HG03432 (cell line): ENCODE measurements around the gene YY2.
"Not testable (repeated sequence)": the region's sequence is repeated elsewhere in the genome, so short reads cannot be mapped to it uniquely, and the experiment has no call there.

ENCODE experiments used
- ATAC-seq: cut with Tn5 transposase; IDR thresholded peaks from one replicate; pipeline ENCODE4 v1.9.1; 2021; ENCODE audit warnings: mild to moderate bottlenecking, moderate library complexity; ENCODE audit not compliant: unreplicated experiment

YY2 gene

DNA sequence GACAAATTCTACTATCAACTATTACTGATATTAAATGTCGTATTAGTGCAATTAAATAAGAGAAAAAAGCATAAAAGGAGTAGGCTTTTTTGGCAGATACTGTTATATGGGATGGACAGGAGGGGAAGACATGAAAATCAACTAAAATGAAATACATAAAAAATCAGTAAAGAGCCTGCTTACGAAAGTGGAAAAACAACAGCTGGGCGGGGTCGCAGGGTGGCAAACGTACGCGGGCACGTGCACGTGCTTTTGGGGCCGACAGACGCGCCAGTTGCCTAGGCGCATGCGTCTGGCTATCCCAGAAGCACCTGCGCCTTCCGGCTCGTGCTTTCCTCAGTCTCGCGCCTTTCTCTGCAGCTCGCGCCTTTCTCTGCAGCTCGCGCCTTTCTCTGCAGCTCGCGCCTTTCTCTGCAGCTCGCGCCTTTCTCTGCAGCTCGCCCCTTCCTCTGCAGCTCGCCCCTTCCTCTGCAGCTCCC, at the start of gene YY2:
Gene YY2, plus strand, starts transcription at position 51 of the 479 bp plus-strand sequence. CDS start 498 bp downstream, outside the sequence.
- ATAC-seq: no peak

DNA sequence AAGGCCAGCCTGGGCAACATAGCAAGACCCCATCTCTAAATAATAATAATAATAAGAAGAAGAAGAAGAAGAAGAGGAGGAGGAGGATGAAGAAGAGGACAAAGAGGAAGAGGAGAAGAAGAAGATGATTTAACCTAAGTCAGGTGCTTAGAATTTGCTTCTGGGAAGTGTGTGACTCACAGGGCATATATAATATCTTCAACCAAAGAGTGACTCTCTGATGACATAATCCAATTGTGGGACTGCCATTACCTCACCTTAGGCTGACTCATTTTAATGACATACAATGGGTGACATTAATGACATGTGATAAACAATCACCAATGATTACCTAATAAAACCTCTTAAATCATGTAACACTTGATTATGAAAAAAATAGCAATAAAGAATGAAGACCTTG, 49.1 kb upstream of the YY2 start:
- ATAC-seq: no peak

DNA sequence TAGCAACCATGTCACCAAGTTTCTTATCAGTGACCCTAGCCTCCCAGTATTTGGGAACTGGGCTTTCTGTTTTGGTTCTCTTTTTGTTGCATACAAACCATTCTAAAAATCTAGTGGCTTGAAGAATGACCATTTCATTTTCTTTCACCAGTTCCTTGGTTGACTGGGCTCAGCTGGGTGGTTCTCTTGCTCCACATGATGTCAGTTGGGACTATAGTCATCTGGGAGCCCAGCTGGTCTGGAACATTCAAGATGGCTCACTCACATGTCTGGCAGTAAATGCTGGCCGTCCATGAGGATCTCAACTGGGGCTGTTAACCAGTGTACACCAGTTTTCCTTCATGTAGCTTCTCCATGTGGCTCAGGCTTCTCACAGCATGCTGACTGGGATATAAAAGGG, 44.0 kb upstream of the YY2 start:
- no peak for ATAC-seq

DNA sequence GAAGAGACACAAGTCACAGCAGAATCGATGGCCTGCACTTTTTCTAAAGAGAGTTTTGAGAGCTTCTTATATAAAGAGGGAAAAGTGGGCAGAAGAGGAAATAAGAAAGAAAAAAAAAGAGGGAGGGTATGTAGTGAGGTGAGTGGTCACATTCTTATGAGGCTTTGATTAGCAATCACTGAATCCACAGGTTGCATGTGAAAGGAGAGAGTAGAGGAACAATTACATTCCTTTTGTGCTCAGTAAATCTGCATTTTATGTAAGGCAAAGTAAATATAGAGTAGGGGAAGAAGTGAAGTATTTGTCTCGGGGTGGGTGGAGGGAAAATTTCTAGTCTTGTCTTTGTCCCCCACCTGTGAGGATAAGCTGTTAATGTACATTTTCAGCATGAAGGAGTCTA, 43.2 kb upstream of the YY2 start:
- ATAC-seq: no peak

DNA sequence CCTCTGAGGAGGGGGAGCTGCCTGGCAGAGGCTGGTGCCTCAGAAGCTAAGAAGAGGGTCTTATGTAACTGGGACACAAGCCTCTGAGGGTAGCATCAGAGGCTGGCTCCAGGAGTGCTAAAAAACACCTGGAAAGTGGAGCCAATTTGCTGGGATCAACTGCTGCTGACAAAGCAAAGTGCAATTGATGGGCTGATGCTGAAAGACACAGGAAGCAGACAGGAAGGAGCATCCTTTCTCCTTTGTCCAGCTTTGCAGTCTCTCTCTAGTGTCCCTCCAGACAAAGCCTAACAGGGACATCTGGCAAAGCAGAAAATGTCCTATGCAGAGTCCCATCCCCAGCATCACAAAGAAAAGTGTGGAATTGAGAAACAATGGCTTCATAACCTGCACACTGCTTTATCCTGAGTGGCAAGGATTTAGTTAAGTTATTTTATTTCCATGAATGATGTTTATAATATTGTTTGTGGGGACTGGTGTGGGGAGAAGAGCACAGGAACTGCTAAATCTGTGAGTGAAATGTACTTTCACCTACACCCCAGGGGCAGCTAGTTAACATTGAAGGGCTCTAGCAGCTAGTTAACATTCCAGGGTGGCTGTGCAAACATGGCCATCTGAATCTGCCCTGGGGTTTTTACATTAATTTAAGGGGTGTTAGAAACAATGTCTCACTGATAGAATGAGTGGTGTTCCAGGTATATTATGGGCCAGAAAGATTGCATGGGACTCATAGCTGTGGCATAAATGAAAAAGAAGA, 42.0 kb upstream of the YY2 start:
- ATAC-seq: no peak

DNA sequence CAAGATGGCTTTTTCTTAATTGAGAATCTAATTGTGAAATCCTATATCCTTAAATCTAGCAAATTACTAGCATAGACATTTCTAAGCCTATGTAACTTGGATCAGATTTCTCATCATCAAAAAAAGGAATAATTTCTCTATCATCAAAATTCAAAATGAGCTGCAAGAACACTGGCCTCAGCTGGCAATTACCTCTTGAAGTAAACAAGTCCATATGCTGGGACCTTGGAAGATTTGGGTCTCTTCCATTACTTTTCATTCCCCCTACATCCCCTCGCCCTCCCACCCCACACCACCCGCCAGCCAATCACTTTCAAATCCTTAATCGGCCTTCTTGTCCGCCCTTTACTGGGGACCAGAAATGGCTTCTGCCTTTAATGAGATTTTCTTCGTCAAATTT, 39.7 kb upstream of the YY2 start:
- ATAC-seq: no peak

DNA sequence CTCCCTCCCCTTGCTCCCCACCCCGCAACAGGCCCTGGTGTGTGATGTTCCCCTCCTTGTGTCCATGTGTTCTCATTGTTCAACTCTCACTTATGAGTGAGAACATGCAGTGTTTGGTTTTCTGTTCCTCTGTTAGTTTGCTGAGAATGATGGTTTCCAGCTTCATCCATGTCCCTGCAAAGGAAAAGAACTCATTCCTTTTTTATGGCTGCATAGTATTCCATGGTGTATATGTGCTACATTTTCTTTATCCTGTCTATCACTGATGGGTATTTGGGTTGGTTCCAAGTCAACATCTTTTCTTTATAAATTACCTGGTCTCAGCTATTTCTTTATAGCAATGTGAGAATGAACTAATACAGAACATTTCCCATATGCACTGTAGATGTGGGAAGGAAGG, 35.6 kb upstream of the YY2 start:
- not testable (repeated sequence) for ATAC-seq

DNA sequence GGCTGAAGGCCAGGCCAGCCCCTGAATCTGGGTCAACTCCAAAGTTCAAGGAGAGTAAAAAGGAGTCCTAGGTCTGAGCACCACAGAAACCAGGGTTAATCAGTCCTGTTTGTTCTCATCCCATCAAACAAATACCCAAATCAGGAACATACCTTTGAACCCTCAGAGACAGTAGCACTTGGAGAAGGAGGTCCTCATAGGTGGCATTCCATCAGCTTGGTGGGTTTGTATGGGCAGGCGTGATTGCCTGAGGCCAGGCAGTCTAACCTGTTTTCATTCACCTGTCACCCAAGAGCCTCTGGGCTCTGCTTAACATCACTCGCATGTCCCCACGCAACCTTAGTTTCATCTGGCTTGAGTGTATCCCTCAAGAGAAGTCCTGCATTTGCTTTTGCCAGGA, 33.9 kb upstream of the YY2 start:
- no peak for ATAC-seq

DNA sequence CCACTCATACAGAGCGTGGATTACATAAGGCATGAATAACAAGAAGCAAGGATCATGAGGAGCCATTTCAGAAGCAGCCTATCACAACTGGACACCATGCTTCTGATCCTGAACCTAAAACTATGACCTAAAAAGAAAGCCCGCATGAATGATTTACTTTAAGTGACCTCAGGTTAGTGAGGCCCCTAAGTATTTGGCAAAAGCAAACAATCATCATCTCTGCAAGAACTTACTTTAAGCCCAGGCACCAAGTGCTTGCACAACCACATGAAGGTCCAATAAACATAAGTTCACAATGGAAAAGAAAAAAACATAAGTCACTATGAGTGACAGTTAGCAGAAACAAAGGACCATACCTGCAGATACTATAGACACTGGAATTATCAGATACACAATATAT, 24.3 kb upstream of the YY2 start:
- ATAC-seq: no peak

DNA sequence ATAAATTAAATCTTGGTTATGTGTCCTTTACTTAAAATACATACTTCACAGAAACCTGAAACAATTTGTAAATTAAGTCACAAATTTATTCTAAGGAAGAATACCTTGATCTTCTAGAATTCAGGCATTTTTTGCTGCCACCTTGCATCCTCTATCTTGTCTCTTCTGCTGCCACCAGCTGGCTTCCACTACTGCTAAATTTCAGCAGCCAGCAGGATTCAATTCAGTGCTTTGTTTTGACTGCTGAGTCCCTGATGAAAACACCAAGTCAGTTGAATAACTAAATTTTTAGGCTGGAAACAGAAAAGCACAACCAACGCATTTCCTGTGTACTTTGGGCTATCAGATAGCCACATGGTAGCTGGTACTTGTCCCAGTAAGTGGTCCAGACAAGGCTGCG, 18.7 kb upstream of the YY2 start:
- no peak for ATAC-seq

DNA sequence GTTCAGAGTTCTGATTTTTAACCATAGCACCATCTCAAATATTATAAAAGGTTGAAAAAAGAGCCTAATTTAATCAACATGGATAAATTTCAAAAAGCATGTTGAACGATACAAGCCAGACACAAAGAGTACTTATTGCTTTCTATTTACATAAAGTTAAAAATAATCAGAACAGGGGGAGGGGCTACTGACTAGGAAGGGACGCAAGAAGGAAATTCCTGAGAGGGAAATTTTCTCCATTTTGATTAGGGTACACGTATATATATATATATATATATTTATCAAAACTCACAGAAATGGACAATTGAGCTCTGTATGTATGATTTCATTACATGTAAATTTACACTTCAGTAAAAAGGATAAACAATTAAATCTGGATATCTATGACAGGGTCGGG, 16.9 kb upstream of the YY2 start:
- ATAC-seq: peak; percentile 25

DNA sequence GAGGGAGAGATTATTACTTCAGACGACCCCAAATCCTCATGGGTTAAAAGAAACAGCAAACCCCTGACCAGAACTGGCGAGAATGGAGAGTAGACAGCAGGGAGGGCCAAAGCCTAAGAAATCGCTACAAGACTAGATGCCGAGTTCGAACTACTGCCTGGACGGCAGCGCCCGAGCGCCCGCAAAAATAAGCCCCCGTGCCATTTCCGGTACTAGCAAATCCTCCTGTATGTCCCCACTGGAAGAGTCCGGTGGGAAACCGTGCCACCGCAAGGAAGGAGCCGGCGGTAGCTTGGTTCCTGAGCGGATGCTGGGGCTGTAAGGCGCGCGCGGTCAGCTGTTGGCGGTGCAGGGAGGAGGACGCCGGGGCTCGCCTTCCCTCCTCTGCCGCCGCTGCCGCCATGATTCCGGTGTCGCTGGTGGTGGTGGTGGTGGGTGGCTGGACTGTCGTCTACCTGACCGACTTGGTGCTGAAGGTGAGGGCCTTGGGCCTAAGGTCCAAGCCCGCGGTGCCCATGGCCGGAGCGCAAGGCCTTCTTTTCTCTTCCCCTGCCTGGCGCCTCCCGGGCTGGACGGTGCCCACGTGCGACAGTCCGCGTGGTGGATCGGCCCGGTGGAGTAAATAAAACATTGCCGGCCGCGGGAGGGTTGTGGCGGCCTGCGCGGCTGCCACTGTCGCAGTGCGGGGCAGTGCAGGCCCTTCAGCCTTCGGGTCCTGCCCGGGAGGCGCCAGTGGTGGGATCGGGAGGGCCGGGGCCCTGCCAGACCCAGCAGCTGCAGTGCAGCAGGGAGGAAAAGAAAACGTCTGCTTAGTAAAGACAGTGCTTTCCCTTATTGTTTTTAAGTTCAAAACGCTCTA, 16.2 kb upstream of the YY2 start, which contains the start of gene MBTPS2:
Gene MBTPS2, plus strand, starts transcription at position 284 of the 859 bp plus-strand sequence. Its CDS starts 118 bp downstream, at position 402.
- ATAC-seq: peak; percentile 90

DNA sequence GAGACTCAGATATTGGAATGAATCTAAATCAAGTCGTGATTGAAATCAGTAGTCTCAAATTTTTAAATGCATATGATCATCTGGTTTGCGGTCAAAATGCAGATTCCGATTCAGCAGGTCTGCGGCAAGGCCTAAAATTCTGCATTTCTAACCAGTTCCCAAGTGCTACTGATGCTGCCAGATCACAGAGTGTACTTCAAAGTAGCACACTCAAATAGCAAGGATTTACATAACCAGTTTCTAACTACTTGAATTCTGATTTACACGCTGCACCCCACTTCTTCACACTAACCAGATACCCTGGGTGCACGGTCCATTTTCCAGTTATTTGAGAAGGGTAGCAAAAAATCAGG, 15.6 kb upstream of the YY2 start:
- ATAC-seq: peak; percentile 11

DNA sequence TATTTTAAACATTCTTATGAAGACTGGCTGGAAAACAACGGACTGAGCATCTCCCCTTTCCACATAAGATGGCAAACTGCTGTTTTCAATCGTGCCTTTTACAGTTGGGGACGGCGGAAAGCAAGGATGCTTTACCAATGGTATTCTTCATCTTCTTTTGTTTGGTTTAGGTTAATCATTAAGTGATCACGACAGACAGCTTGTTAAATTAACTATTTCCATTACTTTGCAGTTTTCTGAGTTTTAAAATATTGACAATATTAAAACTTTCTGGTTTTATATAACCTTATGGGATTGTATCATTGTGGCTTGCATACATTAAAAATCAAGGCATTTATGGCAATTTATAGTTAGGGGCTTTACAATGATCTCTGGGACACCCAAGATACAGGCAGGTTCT, 12.6 kb upstream of the YY2 start:
- no peak for ATAC-seq

DNA sequence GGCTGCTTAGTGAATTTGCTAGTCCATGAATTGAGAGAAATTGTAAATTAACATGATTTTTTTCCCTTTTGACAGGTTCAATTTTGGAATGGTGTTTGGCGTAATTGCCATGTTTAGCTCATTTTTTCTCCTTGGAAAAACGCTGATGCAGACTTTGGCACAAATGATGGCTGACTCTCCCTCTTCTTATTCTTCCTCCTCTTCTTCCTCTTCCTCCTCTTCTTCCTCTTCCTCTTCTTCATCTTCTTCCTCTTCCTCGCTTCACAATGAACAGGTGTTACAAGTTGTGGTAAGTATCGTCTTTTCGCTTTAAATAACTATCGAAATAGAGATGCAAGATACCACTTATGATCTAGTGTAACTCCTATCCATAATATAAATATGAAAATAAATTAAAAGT, 10.7 kb upstream of the YY2 start:
- no peak for ATAC-seq

DNA sequence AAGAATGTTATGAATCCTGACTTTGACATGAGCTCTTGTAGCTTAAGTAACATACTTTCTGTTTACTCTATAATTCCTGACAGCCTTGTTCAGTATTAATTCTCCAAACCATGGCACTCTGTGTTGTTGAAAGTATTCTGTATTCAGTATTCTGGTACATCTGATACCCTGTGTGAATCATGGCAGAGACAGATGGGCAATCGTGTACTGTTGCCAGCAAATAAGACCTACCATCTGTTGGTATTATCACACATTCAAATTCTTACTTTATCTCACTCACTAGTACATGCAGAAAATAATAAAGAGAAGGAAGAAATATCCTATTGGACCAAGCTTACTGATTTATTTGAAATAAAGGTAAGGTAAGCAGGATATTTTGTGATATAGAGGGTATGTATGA, 8.4 kb upstream of the YY2 start:
- no peak for ATAC-seq

DNA sequence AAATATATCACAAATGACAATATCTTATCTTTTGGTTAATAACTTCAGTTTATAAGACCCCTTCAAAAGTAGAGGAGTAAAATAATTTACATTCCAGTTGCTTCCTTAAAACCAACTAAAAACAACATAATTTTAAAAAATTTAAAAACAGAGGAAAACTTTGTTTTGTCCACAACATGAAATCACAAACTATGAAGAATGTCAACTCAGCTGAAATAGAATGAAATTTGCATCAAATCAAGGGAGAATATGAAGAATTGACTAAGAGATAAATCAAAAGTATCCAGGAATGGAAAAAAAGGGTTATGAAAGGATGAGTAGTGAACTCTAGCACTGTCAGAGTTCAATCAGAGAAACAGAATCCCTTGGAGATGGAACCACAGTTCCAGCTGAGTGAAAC, 2.2 kb upstream of the YY2 start:
- ATAC-seq: no peak

DNA sequence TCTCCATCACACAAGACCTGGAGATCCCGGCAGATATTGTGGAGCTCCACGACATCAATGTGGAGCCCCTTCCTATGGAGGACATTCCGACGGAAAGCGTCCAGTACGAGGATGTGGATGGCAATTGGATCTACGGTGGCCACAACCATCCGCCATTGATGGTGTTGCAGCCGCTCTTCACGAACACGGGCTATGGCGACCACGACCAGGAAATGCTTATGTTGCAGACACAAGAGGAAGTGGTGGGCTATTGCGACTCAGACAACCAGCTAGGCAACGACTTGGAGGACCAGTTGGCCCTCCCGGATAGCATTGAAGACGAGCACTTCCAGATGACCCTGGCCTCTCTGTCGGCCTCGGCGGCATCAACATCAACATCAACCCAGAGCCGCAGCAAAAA, 717 bp downstream of the YY2 start:
- ATAC-seq: no peak

DNA sequence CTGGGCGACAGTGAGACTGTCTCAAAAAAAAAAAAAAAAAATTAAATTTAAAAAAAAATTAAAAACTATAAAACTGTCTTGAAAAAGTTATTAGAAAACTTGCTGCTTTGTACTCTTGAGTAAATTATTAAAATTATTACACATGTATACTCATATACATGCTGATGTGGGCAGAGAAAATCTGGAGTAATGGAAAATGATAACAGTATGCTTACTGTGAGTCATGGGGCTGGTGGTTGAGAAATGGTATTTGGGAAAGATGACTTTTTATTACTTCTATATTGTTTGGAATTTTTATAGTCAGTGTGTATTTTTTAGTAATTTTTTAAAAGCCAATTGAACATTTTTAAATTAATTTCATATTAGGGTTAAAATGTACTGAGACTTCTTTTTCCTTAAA, 7.5 kb downstream of the YY2 start:
- ATAC-seq: no peak

DNA sequence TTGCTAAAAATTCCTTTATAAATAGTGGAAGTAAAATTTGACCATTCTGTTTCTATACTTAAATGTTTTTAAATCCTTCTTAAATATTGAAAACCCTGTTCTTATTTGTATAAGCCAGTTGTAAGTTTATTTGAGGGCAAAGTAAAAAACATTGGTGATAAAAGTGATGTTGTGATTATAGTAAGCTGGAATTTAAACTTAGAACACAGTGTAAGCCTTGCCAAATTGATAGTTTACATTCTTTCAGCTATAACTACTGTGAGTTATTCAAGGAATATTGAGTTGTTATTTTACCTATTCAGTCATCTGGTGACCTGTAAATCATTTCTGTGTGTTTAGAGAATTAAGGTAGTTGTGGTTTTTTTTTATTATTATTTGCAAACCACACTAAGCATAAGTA, 9.6 kb downstream of the YY2 start:
- ATAC-seq: no peak

DNA sequence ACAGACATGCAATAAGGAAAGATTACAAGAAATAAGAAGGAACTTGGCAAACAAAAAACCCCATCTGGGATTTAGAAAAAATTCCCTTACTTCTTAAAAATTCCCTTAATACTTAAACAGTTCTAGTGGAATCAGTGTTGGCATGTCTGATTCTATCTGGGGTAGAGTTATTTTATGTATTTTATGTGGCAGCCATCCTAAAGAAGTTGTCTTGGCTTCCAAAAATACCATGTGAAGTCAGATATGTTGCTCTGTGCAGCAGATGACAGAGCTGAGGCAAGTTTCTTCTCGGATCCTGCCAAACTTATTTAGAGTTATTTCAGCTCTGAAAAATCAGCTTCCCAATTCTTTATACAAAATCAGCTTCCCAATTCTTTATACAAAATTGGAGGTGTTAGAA, 14.7 kb downstream of the YY2 start:
- ATAC-seq: no peak
